Stimulated activated CD4-positive, alpha-beta T cell treated with anti-CD3 and anti-CD28 coated beads, Interleukin-4, amount 100 ng/mL, for 48 hours (primary cell): ENCODE data around the gene PITPNC1.
"Not testable (repeated sequence)": the region's sequence is repeated elsewhere in the genome, so short reads cannot be mapped to it uniquely, and the experiment has no call there.

ENCODE experiments used
- DNase-seq, 2 donors: peaks; one replicate each; pipeline ENCODE4 v3.0.0-alpha.2; 2020; ENCODE audit warnings: low read depth in 2 of 2

PITPNC1 gene

GRCh38 chr17:67651218-67651579 is 274.1 kb downstream of the PITPNC1 start:
- DNase-seq = not testable (repeated sequence)

GRCh38 chr17:67652433-67652832 is 275.4 kb downstream of the PITPNC1 start:
- DNase-seq = no peak

DNA sequence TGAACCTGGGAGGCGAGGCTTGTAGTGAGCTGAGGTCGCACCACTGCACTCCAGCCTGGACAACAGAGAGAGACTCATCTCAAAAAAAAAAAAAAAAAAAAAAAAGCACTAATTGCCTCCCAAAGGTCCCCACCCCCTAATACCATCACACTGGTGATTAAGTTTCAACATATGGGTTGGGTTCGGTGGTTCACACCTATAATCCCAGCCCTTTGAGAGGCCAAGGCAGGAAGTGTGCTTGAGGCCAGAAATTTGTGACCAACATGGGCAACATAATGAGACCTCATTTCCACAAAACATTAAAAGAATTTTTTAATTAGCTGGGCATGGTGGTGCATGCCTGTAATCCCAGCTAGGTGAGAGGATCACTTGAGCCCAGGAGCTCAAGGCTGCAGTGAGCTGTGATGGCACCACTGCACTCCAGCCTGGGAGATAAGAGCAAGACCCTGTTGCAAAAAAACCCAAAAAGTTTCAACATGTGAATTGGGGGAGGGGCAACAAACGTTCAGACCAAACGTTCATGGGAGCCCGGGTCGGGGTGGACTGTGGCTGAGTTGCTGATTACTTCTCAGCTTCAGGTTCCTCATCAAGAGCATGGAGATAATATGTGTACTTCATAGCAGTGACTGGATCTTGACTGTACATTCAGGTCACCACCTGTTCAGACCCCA is 278.5 kb downstream of the PITPNC1 start:
- no peak for DNase-seq

GRCh38 chr17:67656494-67657203 is 279.6 kb downstream of the PITPNC1 start:
- DNase-seq = no peak

- no peak for DNase-seq
These were observed 280.5 kb downstream of the PITPNC1 start for GRCh38 chr17:67657596-67657995.

DNA sequence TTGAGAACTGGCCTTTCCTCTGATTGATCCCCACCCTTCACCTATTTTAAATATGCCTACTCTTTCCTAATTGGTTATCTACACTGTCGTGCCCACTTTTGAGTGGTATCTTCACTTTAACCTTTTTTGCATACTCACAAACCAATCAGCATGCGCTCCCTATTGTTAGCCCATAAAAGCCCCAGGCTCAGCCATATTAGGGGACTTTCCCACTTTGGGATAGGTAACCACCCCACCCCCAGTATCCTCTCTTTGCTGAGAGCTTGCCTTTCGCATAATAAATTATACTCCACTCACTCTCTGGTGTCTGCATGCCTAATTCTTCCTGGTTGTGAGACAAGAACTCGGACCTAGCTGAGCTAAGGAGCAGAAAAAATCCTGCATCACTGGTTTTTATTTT is 281.2 kb downstream of the PITPNC1 start:
- no peak for DNase-seq

GRCh38 chr17:67659028-67659427 is 281.9 kb downstream of the PITPNC1 start:
- no peak for DNase-seq

- DNase-seq = no peak
These were observed 285.6 kb downstream of the PITPNC1 start for GRCh38 chr17:67662712-67663111.

GRCh38 chr17:67663457-67663856 is 286.4 kb downstream of the PITPNC1 start:
- DNase-seq = no peak

GRCh38 chr17:67666028-67666427 is 288.9 kb downstream of the PITPNC1 start:
- no peak for DNase-seq

DNA sequence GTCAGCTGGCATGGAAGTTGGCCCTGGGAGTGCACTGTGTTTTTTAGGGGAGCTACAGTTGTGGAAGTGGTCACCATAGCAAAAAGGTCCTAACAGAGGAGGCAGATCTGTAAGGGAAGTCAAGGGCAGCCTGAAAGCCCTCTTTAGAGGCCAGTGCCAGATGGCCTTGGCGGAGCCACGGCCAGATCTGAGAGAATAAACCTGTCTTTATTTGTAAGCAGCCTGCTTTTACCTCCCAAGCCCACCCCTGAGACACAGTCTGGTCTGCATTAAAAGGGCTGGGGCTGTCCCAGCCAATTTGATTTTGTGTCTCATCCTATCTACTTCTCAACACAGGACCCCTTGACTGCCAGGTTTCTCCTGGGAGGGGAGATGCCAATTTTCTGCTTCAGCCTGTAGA is 289.6 kb downstream of the PITPNC1 start:
- DNase-seq = no peak

DNA sequence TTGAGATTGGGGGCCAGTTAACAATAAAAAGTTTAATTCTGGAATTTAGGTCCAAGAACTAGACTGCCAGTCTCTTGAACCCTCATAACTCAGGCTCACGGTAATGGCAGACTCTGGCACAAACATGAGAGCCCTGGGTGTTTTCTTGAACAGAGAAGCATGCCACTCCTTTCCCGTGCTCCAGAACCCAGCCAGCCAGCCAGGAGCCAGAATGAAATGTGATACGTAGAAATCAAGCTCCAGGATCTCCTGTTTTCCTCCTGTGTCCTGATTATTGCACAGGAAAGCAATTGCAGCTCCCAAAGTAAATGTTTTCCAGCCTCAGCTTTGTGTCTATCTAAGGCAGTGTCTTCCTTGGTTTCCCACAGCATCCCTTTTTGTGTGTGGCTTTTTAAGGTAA is 294.4 kb downstream of the PITPNC1 start:
- no peak for DNase-seq

- DNase-seq = no peak
These were observed 295.7 kb downstream of the PITPNC1 start for GRCh38 chr17:67672592-67673335.

GRCh38 chr17:67675481-67675880 is 298.4 kb downstream of the PITPNC1 start:
- DNase-seq = no peak

DNA sequence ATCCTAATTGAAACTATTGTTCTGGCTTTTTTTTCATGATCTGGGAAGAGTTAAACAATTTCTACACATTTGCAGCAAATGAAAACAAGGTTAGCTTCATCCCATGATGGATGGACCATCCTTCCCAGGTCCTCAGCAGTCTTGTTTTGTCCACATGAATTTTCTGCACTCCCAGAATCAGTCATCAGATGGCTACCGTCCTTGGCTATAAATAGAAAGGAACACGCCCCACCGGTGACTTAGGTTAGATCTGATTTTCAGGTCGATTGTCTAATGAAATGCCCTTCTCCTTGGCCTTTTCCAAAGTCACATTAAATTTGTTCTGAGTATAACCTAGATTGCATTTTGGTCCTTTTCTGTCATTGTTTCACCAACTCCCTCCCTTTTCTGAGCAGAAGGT is 299.2 kb downstream of the PITPNC1 start:
- no peak for DNase-seq

DNA sequence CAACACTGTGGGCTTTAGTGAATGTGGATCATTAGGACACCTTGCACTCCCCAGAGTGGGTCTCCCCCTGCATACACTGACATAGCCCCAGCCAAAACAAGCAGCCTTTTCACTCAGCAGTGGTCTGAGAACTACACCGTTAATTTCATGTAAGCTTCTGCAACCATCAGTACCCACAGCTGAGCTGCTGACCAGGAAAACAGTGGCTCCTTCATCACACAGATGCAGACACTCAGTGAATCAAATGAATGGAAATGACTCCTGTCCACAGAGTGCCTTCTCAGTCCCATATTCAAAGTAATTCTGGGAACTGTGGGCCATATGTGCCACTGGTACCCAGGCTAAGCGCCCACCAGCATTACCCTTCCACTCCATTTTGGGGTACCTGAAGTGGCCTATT is 301.3 kb downstream of the PITPNC1 start:
- DNase-seq = no peak

DNA sequence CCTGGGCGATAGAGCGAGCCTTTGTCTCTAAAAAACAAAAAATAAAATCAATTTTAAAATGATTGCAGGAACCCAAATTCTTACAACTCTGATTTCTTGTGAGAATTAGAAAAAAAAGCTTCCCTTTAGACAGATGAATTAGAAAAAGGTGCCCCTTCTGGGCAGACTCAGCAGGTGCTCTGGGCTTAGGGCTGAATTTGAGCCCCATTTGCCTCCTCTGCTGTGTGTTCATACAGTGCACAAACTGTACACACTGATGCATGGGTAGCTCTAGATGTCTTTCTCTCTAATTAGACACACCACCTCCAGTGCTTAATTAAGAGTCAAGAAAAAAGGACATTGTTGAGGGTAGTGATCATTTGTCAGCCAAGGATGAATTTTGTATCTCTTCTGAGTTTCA is 302.1 kb downstream of the PITPNC1 start:
- no peak for DNase-seq

DNA sequence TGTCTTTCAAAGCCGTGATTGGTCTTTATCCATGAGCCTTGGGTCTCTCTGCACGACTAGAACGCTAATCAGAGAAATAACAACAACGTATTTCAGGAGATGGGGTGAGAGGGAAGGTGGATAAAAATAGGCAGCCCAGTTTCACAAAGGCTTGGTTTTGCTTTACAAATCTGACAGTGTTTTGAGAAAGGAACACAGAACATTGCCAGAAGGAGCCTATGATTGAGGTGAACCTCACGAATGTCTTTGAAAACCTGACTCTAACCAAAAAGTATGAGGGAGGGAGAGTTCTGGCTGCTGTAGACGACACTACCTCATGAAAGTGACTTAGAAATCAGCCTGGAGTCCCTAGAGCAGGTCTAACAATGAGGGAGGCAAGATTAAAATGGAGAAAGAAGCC is 302.6 kb downstream of the PITPNC1 start:
- DNase-seq = no peak

DNA sequence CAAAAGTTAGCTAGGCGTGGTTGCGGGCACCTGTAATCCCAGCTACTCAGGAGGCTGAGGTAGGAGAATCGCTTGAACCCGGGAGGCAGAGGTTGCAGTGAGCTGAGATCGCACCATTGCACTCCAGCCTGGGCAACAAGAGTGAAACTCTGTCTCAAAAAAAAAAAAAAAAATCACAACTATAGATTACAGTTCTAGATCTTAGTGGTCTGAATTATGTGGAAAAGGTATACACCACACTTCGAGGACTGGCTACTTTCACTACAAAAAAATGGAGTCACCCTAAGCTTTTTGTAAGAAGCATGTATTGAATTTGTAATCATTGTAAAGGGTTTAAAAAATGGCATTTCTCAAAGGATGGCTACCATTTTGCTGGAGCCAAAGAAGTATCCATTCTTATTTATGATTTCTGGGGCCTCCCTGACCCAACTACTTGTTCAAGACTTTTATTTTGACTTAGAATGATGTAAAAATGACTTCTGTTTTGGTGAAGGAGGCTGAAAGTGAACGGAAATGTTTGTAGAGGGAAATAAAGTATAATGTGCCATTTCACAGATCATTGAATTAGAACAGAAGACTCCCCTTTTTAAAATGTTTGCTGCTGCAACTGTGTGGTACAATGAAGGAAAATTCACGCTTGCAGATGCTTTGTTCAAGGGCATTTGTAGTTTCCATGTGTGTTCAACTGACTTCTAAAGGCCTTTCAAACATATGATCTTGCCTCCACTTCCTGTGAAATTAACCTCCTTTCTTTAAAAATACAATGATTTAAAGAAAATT is 303.6 kb downstream of the PITPNC1 start:
- no peak for DNase-seq

DNA sequence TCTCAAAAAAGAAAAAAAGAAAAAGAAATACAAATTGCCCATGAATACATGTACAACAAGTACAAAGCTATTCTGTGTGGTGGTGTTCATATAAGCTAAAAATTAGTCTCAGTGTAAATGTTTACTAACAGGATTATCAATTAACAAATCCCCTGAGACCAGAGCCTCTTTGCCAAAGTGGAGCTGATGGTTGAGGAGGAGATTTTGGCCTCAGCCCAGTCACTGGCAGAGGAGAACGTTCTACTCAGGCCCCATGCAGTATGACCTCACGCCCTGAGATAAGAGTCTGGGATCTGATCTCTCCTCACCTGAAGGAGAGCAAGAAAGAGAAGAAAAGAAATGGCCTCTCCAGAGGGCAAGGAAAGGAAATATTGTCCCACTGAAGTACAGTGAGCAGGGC is 305.1 kb downstream of the PITPNC1 start:
- no peak for DNase-seq

DNA sequence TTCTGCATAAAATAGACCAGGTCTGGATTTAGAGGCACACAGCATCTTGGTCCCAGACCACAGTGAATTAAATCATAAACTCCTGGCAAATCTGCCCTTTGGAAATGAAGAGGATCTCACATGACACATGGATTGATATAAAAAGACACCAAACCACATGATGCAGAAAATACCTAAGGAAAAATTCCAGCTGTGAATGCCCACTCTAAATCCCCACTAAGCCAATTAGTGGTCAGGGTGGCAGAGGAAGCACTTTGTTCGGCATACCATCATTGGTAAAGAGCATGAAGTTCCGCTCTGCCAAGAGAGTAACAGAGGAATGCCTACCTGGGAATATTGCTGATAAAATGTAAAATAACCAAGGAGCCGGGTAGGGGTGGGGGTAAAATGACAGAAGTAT is 308.3 kb downstream of the PITPNC1 start:
- no peak for DNase-seq

DNA sequence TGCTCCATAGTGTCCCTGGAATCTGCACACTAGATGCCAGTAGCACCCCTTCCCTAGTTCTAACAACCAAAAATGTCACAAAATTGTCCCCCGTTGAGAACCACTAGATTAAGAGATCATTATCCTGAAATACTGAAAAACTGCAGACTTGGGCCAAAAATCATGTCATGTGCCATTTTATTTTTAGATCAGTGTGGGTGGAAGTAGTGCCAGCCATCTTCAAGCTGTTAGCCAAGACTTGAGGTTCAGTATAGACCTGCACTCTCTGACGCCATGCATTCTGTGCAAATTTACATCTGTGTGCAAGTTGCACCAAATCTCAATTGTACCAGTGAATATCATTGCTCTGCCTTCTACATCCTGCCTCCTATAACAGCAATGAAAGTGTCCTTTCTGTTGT is 309.2 kb downstream of the PITPNC1 start:
- no peak for DNase-seq
